SK-N-SH (cell line): Measurements from ENCODE around the gene CRELD2. TPM values are rescaled to one million over a fixed set of nuclear protein-coding genes. Genes with fewer than 3 reads are reported as not detected.
A peak's percentile ranks its signal among the peaks of the same experiment; 100 is the strongest.

Experiments used
- CTCF ChIA-PET: fragments of 300-600, 350-600 bp; formaldehyde crosslinking; extraction: SDS; loops from one replicate; lab custom pipeline; 2021; lab: Yijun Ruan, JAX
- POLR2A ChIA-PET: fragments of 350-600 bp; sonication (Branson Sonifier 250); formaldehyde crosslinking; extraction: SDS; loops from one replicate; lab custom pipeline; 2020; ENCODE audit warnings: antibody characterized with exemption, inconsistent platforms; lab: Yijun Ruan, JAX
- DNase-seq: peaks from one replicate; pipeline ENCODE4 v3.0.0; 2012
- H2AFZ ChIP-seq: fragments of 200-600 bp; sonication (generic); 2 replicates; pipeline ENCODE4 v1.8.1; 2016; ENCODE audit warnings: antibody characterized with exemption, mild to moderate bottlenecking, low read depth
- H3F3A ChIP-seq: fragments of 200-600 bp; sonication (generic); replicated peaks from 2 replicates; pipeline ENCODE3; 2016; ENCODE audit warnings: antibody characterized with exemption, mild to moderate bottlenecking; ENCODE audit not compliant: insufficient read depth
- H3K27ac ChIP-seq, 2 experiments: fragments of 200-500 bp in 1 of 2; fragments of 200-600 bp in 1 of 2; sonication (Bioruptor generic) in 1 of 2; sonication (generic), shearing (Covaris generic) in 1 of 2; 2 replicates each; pipeline versions ENCODE4 v1.5.1 to v1.6.1; 2014 to 2016; ENCODE audit warnings: low read depth in 2 of 2, inconsistent platforms in 1 of 2, low read length in 1 of 2, mild to moderate bottlenecking in 1 of 2, mixed read lengths in 1 of 2
- H3K27me3 ChIP-seq: fragments of 200-600 bp; sonication (generic), shearing (Covaris generic); 2 replicates; pipeline ENCODE4 v1.6.1; 2016; ENCODE audit warnings: mixed run types; ENCODE audit not compliant: insufficient read depth
- H3K36me3 ChIP-seq, 2 experiments: fragments of 200-500 bp in 1 of 2; fragments of 200-600 bp in 1 of 2; sonication (Bioruptor generic) in 1 of 2; sonication (generic) in 1 of 2; replicated peaks in 1 of 2; 2 replicates each; pipeline versions ENCODE3 to v1.5.1; 2014 to 2016; ENCODE audit warnings: low read length in 1 of 2, mild to moderate bottlenecking in 1 of 2; ENCODE audit not compliant: insufficient read depth in 2 of 2, control insufficient read depth in 1 of 2
- H3K4me1 ChIP-seq, 2 experiments: fragments of 200-500 bp in 1 of 2; fragments of 200-600 bp in 1 of 2; sonication (Bioruptor generic) in 1 of 2; sonication (generic), shearing (Covaris generic) in 1 of 2; 2 replicates each; pipeline versions ENCODE4 v1.5.1 to v1.6.1; 2014 to 2016; ENCODE audit warnings: low read depth in 1 of 2, low read length in 1 of 2, mixed run types in 1 of 2; ENCODE audit not compliant: insufficient read depth in 2 of 2, control insufficient read depth in 1 of 2
- H3K4me2 ChIP-seq: fragments of 200-600 bp; sonication (generic), shearing (Covaris generic); 2 replicates; pipeline ENCODE4 v1.6.1; 2017; ENCODE audit warnings: mixed run types
- H3K4me3 ChIP-seq, 2 experiments: fragments of 200-500 bp in 1 of 2; fragments of 200-600 bp in 1 of 2; sonication (Bioruptor generic) in 1 of 2; sonication (generic), shearing (Covaris generic) in 1 of 2; 2 replicates each; pipeline versions ENCODE4 v1.5.1 to v1.8.1; 2014 to 2016; ENCODE audit warnings: low read depth in 2 of 2, inconsistent platforms in 1 of 2, low read length in 1 of 2, mild to moderate bottlenecking in 1 of 2, mixed read lengths in 1 of 2, moderate library complexity in 1 of 2
- H3K79me2 ChIP-seq: fragments of 200-600 bp; sonication (generic); 2 replicates; pipeline ENCODE4 v1.8.1; 2017; ENCODE audit warnings: mild to moderate bottlenecking; ENCODE audit not compliant: insufficient read depth
- H3K9ac ChIP-seq: fragments of 200-600 bp; sonication (generic); 2 replicates; pipeline ENCODE4 v1.6.1; 2017; ENCODE audit warnings: mixed run types
- H3K9me2 ChIP-seq: fragments of 200-600 bp; sonication (generic); 2 replicates; pipeline ENCODE4 v1.6.1; 2017; ENCODE audit warnings: mixed run types
- H3K9me3 ChIP-seq: fragments of 200-600 bp; sonication (generic); 2 replicates; pipeline ENCODE4 v1.6.1; 2017; ENCODE audit warnings: mixed run types, mild to moderate bottlenecking, moderate library complexity
- H4K20me1 ChIP-seq: fragments of 200-600 bp; sonication (generic); 2 replicates; pipeline ENCODE4 v1.6.1; 2017; ENCODE audit warnings: mild to moderate bottlenecking, mixed run types; ENCODE audit not compliant: insufficient read depth
- CTCF ChIP-seq: fragments of 200-600 bp; sonication (generic); IDR thresholded peaks from 2 replicates; pipeline ENCODE4 v1.6.1; 2017; ENCODE audit warnings: antibody characterized with exemption, mild to moderate bottlenecking, moderate library complexity
- EP300 ChIP-seq, 2 experiments: IDR thresholded peaks; 2 replicates each; pipeline versions ENCODE4 v1.4.0 to v1.6.1; 2012; ENCODE audit warnings: borderline replicate concordance in 1 of 2, low read depth in 1 of 2, low read length in 1 of 2
- EZH2phosphoT487 ChIP-seq: fragments of 200-600 bp; sonication (generic); IDR thresholded peaks from 2 replicates; pipeline ENCODE4 v1.6.1; 2017; ENCODE audit warnings: low read depth, mixed run types, mild to moderate bottlenecking, antibody characterized with exemption, moderate library complexity, borderline replicate concordance
- FOXM1 ChIP-seq: IDR thresholded peaks from 2 replicates; pipeline ENCODE4 v1.4.0; 2012; ENCODE audit warnings: low read depth, mild to moderate bottlenecking
- GABPA ChIP-seq: IDR thresholded peaks from 2 replicates; pipeline ENCODE4 v1.4.0; 2012; ENCODE audit warnings: low read depth, mild to moderate bottlenecking
- GATA2 ChIP-seq: sonication (generic); formaldehyde crosslinking; IDR thresholded peaks from 2 replicates; pipeline ENCODE4 v1.5.0; 2020; ENCODE audit warnings: mild to moderate bottlenecking, missing genetic modification reagents
- MEF2A ChIP-seq: IDR thresholded peaks from 2 replicates; pipeline ENCODE4 v1.4.0; 2012; ENCODE audit warnings: low read depth, borderline replicate concordance
- MXI1 ChIP-seq: IDR thresholded peaks from 2 replicates; pipeline ENCODE4 v1.6.1; 2012; ENCODE audit warnings: mild to moderate bottlenecking, low read depth, low read length, improper control_type of control experiment
- PBX3 ChIP-seq: IDR thresholded peaks from 2 replicates; pipeline ENCODE4; 2012
- POLR2AphosphoS5 ChIP-seq: IDR thresholded peaks from 2 replicates; pipeline ENCODE4 v1.6.1; 2012; ENCODE audit warnings: low read depth, low read length
- RAD21 ChIP-seq: IDR thresholded peaks from 2 replicates; pipeline ENCODE4 v1.6.1; 2012; ENCODE audit warnings: mild to moderate bottlenecking, low read length
- RCOR1 ChIP-seq: fragments of 150-350 bp; IDR thresholded peaks from 2 replicates; pipeline ENCODE4 v1.6.1; 2017; ENCODE audit warnings: antibody characterized with exemption, low read length
- RFX5 ChIP-seq: IDR thresholded peaks from 2 replicates; pipeline ENCODE4 v1.6.1; 2012; ENCODE audit warnings: mild to moderate bottlenecking, improper control_type of control experiment, low read length
- SIN3A ChIP-seq: IDR thresholded peaks from 2 replicates; pipeline ENCODE4 v1.6.1; 2012; ENCODE audit warnings: low read depth, mild to moderate bottlenecking, low read length, moderate library complexity, borderline replicate concordance
- SMC3 ChIP-seq: IDR thresholded peaks from 2 replicates; pipeline ENCODE4 v1.6.1; 2012; ENCODE audit warnings: low read depth, low read length, improper control_type of control experiment
- TCF12 ChIP-seq: IDR thresholded peaks from 2 replicates; pipeline ENCODE4 v1.4.0; 2012
- TEAD4 ChIP-seq: IDR thresholded peaks from 2 replicates; pipeline ENCODE4 v1.4.0; 2012; ENCODE audit warnings: mild to moderate bottlenecking, borderline replicate concordance; ENCODE audit not compliant: insufficient read depth
- ZBTB33 ChIP-seq: IDR thresholded peaks from 2 replicates; pipeline ENCODE4 v1.4.0; 2012; ENCODE audit warnings: low read depth, borderline replicate concordance
- WGBS: methylation state at CpG from one replicate; pipeline ENCODE4 v1.1.6; 2017; ENCODE audit warnings: low lambda C conversion rate; 5-methylcytosine and 5-hydroxymethylcytosine counted together
- polyA plus RNA-seq, 3 experiments: library from polyadenylated mRNA; depleted of rRNA; stranded (reverse); fragments of >200 nt; gene quantifications; 2 replicates each; pipeline ENCODE4 v1.2.3, GENCODE V29; 2012
- TF ChIP-seq, protein P1 (sequence below): IDR thresholded peaks from 2 replicates; pipeline ENCODE4 v1.4.0; 2012; ENCODE audit warnings: low read depth
- TF ChIP-seq, protein P2 (sequence below): fragments of 150-350 bp; IDR thresholded peaks from 2 replicates; pipeline ENCODE4 v1.6.1; 2016; ENCODE audit warnings: mild to moderate bottlenecking, low read depth, low read length
- TF ChIP-seq, protein P3 (sequence below): IDR thresholded peaks from 2 replicates; pipeline ENCODE4 v1.6.1; 2012; ENCODE audit warnings: mild to moderate bottlenecking, low read depth, low read length, moderate library complexity

CRELD2 gene
- polyA plus RNA-seq, 1 of the 3 experiments (the other 2 are of a cell fraction) = 113 TPM

- peak overlapping the region; percentile 67 for H3K9ac ChIP-seq
- peak overlapping the region; percentile 94 for H3K4me2 ChIP-seq
- peak overlapping the region in 1 of 2 experiments; percentile 50; a peak in 2 of 4 replicates for H3K27ac ChIP-seq
- H3K4me1 ChIP-seq = peaks cover 4 to 24% of the 10 kb centered on the region in 2 experiments; a peak in 1 of 4 replicates
- no peaks in the 10 kb centered on the region for H3F3A ChIP-seq
- ChIA-PET CTCF (interaction anchor here (1.8 kb wide), 1 partner anchor 40 kb away, joined by 7 read pairs; no protein-coding TSS in a partner anchor), POLR2A (no interaction called here)
- no peaks in the 10 kb centered on the region for H3K27me3 ChIP-seq
- H3K4me3 ChIP-seq = peak overlapping the region; percentile 27 to 54
- H4K20me1 ChIP-seq = no peaks in the 10 kb centered on the region
- DNase-seq = peak; percentile 79
- no peaks in the 10 kb centered on the region for H3K9me3 ChIP-seq
- H3K79me2 ChIP-seq = no peaks in the 10 kb centered on the region
- H2AFZ ChIP-seq = peak overlapping the region; percentile 75; the same call in 1 of the 2 replicates
- H3K36me3 ChIP-seq = no peaks in the 10 kb centered on the region
- H3K9me2 ChIP-seq = no peaks in the 10 kb centered on the region
- WGBS = 12% methylated on average over 15 of the region's 32 CpGs
- no peak for TF ChIP-seq GATA2 (CRISPR knock-in tag)
- peak; percentile 90 for TF ChIP-seq PBX3
- TF ChIP-seq, protein P1, sequence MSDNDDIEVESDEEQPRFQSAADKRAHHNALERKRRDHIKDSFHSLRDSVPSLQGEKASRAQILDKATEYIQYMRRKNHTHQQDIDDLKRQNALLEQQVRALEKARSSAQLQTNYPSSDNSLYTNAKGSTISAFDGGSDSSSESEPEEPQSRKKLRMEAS = peak; percentile 99
- TF ChIP-seq, protein P2, sequence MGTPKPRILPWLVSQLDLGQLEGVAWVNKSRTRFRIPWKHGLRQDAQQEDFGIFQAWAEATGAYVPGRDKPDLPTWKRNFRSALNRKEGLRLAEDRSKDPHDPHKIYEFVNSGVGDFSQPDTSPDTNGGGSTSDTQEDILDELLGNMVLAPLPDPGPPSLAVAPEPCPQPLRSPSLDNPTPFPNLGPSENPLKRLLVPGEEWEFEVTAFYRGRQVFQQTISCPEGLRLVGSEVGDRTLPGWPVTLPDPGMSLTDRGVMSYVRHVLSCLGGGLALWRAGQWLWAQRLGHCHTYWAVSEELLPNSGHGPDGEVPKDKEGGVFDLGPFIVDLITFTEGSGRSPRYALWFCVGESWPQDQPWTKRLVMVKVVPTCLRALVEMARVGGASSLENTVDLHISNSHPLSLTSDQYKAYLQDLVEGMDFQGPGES = no peak
- 0 out of 2 replicates have a peak, but pooled peaks have one; percentile 38 for TF ChIP-seq POLR2AphosphoS5
- no peak for TF ChIP-seq MEF2A
- TF ChIP-seq TEAD4 = no peak
- TF ChIP-seq EP300 (IDR thresholded peaks at IDR 0.05; ENCODE audit: borderline replicate concordance in 1 of 2, low read depth in 1 of 2, low read length in 1 of 2) = peak in 1 of 2 experiments; percentile 73; a peak in 1 of 4 replicates
- TF ChIP-seq SMC3 = no peak
- TF ChIP-seq EZH2phosphoT487 = no peak
- no peak for TF ChIP-seq GABPA
- no peak for TF ChIP-seq RFX5
- TF ChIP-seq RCOR1 = no peak
- TF ChIP-seq, protein P3, sequence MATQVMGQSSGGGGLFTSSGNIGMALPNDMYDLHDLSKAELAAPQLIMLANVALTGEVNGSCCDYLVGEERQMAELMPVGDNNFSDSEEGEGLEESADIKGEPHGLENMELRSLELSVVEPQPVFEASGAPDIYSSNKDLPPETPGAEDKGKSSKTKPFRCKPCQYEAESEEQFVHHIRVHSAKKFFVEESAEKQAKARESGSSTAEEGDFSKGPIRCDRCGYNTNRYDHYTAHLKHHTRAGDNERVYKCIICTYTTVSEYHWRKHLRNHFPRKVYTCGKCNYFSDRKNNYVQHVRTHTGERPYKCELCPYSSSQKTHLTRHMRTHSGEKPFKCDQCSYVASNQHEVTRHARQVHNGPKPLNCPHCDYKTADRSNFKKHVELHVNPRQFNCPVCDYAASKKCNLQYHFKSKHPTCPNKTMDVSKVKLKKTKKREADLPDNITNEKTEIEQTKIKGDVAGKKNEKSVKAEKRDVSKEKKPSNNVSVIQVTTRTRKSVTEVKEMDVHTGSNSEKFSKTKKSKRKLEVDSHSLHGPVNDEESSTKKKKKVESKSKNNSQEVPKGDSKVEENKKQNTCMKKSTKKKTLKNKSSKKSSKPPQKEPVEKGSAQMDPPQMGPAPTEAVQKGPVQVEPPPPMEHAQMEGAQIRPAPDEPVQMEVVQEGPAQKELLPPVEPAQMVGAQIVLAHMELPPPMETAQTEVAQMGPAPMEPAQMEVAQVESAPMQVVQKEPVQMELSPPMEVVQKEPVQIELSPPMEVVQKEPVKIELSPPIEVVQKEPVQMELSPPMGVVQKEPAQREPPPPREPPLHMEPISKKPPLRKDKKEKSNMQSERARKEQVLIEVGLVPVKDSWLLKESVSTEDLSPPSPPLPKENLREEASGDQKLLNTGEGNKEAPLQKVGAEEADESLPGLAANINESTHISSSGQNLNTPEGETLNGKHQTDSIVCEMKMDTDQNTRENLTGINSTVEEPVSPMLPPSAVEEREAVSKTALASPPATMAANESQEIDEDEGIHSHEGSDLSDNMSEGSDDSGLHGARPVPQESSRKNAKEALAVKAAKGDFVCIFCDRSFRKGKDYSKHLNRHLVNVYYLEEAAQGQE = no peak
- TF ChIP-seq ZBTB33 = no peak
- TF ChIP-seq MXI1 = no peak
- TF ChIP-seq SIN3A = 0 out of 2 replicates have a peak, but pooled peaks have one; percentile 61
- no peak for TF ChIP-seq RAD21
- TF ChIP-seq TCF12 = peak; percentile 76
- TF ChIP-seq CTCF = no peak
- no peak for TF ChIP-seq FOXM1
Measured at GRCh38 chr22:49970528-49971231, 52.2 kb downstream of the CRELD2 start.
